Right lobe of liver (tissue), 4 donors: ENCODE measurements around the gene MTUS2.

Experiments used
- CTCF ChIP-seq, 4 donors: fragments of 200-600 bp in 3 of 4; fragments of 450-650 bp in 1 of 4; IDR thresholded peaks; one replicate each; pipeline versions ENCODE4 v1.5.1 to v1.8.0; 2016 to 2022; ENCODE audit warnings: antibody characterized with exemption in 4 of 4, mild to moderate bottlenecking in 2 of 4
- POLR2A ChIP-seq: fragments of 450-650 bp; IDR thresholded peaks from one replicate; pipeline ENCODE4 v1.6.1; 2017; ENCODE audit warnings: antibody characterized with exemption, mild to moderate bottlenecking
- donor health status: DM: no; HTN: no; CAD: no.
- donor health status: DM: no; HTN: no; CAD: no.
- donor health status: DM: no; HTN: yes; CAD: no.

GRCh38 chr13:29504691-29505090, 684.6 kb downstream of the MTUS2 start:
- no peak for TF ChIP-seq CTCF (IDR thresholded peaks at IDR 0.05)
- no peak for TF ChIP-seq POLR2A
